Nephron (organoid): ENCODE results near the gene EZH1.

Source experiments
- H3K27ac Mint-ChIP-seq, 3 experiments: 2 replicates each; pipeline ENCODE4 v1.8.0; 2020; ENCODE audit warnings: mixed read lengths in 3 of 3, mild to moderate bottlenecking in 2 of 3, moderate library complexity in 1 of 3
- H3K27me3 Mint-ChIP-seq: 2 replicates; pipeline ENCODE4 v1.8.0; 2021; ENCODE audit warnings: low read depth, mild to moderate bottlenecking, moderate library complexity, mixed read lengths
- H3K36me3 Mint-ChIP-seq: 2 replicates; pipeline ENCODE4 v1.8.0; 2020; ENCODE audit warnings: low read depth, mixed read lengths
- H3K4me1 Mint-ChIP-seq: 2 replicates; pipeline ENCODE4 v1.8.0; 2020; ENCODE audit warnings: mixed read lengths
- H3K4me3 Mint-ChIP-seq, 3 experiments: 2 replicates each; pipeline ENCODE4 v1.8.0; 2020; ENCODE audit warnings: mild to moderate bottlenecking in 3 of 3, mixed read lengths in 3 of 3, moderate library complexity in 2 of 3
- H3K9me3 Mint-ChIP-seq: 2 replicates; pipeline ENCODE4 v1.8.0; 2020; ENCODE audit warnings: mixed read lengths
- TF ChIP-seq, protein P1 (sequence below), 3 experiments: fragments of 200-600 bp; sonication (generic); IDR thresholded peaks; one replicate each; pipeline ENCODE4 v1.5.0; 2021; ENCODE audit warnings: antibody characterized with exemption in 3 of 3; ENCODE audit not compliant: unreplicated experiment in 3 of 3

The EZH1 gene

DNA sequence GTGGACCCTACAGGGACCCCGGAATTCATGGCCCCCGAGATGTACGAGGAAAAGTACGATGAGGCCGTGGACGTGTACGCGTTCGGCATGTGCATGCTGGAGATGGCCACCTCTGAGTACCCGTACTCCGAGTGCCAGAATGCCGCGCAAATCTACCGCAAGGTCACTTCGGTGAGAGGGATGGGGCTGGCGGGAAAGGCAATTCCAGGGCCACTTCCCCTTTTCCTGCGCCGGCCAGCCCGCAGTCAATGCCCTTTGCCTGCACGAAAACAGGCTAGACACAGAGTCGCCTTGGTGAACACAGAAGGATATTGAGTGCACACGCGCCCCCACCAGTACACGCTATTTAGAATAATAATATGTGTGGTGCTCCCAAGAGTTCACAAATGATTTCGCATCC, 39.6 kb upstream of the EZH1 start:
- no peak overlapping the region for H3K4me3 Mint-ChIP-seq
- no peaks in the 10 kb centered on the region for H3K9me3 Mint-ChIP-seq
- no peak overlapping the region for H3K27ac Mint-ChIP-seq
- peaks cover 4% of the 10 kb centered on the region for H3K36me3 Mint-ChIP-seq
- TF ChIP-seq, protein P1, sequence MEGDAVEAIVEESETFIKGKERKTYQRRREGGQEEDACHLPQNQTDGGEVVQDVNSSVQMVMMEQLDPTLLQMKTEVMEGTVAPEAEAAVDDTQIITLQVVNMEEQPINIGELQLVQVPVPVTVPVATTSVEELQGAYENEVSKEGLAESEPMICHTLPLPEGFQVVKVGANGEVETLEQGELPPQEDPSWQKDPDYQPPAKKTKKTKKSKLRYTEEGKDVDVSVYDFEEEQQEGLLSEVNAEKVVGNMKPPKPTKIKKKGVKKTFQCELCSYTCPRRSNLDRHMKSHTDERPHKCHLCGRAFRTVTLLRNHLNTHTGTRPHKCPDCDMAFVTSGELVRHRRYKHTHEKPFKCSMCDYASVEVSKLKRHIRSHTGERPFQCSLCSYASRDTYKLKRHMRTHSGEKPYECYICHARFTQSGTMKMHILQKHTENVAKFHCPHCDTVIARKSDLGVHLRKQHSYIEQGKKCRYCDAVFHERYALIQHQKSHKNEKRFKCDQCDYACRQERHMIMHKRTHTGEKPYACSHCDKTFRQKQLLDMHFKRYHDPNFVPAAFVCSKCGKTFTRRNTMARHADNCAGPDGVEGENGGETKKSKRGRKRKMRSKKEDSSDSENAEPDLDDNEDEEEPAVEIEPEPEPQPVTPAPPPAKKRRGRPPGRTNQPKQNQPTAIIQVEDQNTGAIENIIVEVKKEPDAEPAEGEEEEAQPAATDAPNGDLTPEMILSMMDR (IDR thresholded peaks at IDR 0.05; ENCODE audit: unreplicated experiment in 3 of 3): no peak
- peaks cover 11% of the 10 kb centered on the region for H3K4me1 Mint-ChIP-seq
- H3K27me3 Mint-ChIP-seq: peaks cover 44% of the 10 kb centered on the region

DNA sequence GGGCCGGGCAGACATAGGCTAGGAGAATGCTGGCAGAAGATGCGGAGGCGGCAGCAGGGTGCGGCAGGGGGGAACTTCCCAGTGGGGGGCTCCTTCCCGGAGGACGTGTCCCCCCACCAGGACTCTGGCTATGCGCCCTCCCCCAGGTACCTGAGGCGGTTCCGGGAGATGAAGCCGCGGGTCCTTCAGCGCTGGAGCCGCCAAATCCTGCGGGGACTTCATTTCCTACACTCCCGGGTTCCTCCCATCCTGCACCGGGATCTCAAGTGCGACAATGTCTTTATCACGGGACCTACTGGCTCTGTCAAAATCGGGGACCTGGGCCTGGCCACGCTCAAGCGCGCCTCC, 38.9 kb upstream of the EZH1 start:
- Mint-ChIP-seq H3K4me3 (peak overlapping the region in 2 of 3 experiments; percentile 14 to 71), H3K4me1 (peaks cover 15% of the 10 kb centered on the region), H3K36me3 (peaks cover 7% of the 10 kb centered on the region), H3K27ac (no peak overlapping the region), H3K9me3 (no peaks in the 10 kb centered on the region), H3K27me3 (peaks cover 46% of the 10 kb centered on the region)
- TF ChIP-seq, protein P1 (IDR thresholded peaks at IDR 0.05; ENCODE audit: unreplicated experiment in 3 of 3): no peak

DNA sequence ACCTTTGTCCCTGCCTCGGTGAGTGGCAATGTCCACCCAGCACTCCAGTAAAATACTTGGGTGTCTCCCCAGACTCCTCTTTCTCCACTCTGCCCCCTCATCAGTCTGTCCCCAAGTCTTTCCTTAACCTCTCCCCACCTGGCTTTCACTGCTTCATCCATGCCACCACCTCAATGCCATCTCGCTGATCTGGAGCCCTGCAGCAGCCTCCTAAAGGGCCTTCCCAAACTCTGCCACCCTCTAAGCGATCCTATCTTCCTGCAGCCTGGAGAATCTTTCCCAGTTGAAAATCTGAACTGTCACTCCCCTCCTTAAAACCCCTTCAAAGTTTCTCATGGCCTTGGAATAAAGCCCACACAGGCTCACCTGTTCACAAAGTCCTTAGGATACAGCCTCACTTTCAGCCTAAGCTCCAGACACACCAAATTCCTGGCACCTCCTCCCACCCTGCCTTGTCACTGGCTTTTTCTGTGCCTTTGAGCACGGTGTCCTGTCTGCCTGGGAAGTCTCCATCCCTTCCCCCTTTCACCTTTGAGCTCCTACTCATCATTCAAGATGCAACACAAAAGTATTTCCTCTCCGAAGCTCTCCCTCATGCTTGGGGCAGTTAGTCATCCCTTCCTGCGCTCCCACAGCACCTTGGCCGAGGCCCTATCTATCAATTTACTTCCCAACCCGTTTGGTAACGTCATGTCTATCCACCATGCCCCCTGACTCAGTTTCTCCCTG, 38.4 kb upstream of the EZH1 start:
- H3K9me3 Mint-ChIP-seq: no peaks in the 10 kb centered on the region
- TF ChIP-seq, protein P1 (IDR thresholded peaks at IDR 0.05; ENCODE audit: unreplicated experiment in 3 of 3): no peak
- peaks cover 15% of the 10 kb centered on the region for H3K4me1 Mint-ChIP-seq
- H3K27me3 Mint-ChIP-seq: peaks cover 46% of the 10 kb centered on the region
- H3K4me3 Mint-ChIP-seq: peak overlapping the region; percentile 14 to 71 (median 28)
- H3K27ac Mint-ChIP-seq: no peak overlapping the region
- H3K36me3 Mint-ChIP-seq: peaks cover 11% of the 10 kb centered on the region

DNA sequence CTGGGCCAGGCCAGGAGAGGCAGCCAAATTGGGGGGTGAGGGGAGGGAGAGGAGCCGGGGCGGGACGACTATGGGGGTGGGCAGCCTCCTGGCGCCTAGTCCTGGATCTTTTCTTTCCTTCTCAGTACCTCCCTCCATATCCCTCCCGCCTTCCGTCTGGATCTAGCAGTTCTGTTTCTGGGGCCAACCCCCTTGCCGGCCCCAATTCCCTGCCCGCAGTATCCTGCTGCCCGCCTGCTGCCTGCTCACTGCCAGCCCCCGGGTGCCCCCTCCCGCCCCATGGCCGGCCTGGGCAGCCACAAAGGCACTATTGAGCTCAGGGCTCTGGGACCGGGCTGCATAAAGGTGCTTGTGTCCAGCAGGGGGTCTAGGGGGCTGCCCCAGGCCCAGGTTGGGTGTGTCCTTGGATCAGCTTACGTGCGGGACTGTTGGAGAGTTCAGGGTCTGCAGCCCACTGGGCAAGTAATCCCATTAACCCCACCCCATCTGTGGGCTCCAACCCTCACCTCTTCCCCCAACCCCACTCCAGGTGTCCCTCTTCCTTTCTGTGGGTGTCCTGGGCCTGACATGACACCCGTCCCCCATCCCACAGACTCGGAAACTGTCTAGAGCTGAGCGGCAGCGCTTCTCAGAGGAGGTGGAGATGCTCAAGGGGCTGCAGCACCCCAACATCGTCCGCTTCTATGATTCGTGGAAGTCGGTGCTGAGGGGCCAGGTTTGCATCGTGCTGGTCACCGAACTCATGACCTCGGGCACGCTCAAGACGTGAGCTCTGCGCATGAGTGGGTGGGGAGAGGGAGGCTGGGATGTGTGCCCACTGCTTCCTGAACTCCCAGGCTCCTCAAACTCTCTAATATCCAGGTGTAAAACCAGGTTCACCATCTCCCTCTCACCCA, 37.6 kb upstream of the EZH1 start:
- H3K4me3 Mint-ChIP-seq: peak overlapping the region; percentile 14 to 71 (median 28)
- H3K27ac Mint-ChIP-seq: no peak overlapping the region
- peaks cover 15% of the 10 kb centered on the region for H3K4me1 Mint-ChIP-seq
- TF ChIP-seq, protein P1 (IDR thresholded peaks at IDR 0.05; ENCODE audit: unreplicated experiment in 3 of 3): no peak
- no peaks in the 10 kb centered on the region for H3K9me3 Mint-ChIP-seq
- H3K36me3 Mint-ChIP-seq: peaks cover 18% of the 10 kb centered on the region
- peaks cover 44% of the 10 kb centered on the region for H3K27me3 Mint-ChIP-seq

DNA sequence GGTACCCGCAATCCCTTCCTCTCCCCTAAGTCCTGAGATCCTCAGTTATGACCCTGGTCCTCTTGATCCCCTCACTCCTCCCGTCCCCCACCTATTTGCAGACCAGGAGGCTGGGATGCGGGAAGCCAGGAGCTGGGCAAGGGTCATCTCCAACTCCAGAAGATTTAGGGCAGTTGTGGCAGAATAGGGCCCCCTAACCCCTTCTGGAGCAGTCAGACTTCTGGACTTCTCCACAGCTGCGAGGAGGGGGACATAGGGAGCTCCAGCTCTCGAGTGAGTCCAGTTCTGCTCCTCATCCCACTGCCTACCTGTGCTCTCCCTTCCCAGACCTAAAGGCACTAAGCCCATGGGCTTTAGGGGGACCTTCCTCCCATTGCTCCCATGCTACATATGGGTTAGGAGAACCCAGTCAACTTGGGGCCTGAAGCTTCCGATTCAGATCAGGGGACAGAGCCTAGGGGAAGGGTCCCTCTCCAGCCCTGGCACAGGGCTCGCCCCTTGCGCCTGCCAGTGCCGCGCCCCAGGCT, 36.9 kb upstream of the EZH1 start:
- Mint-ChIP-seq H3K27me3 (peaks cover 43% of the 10 kb centered on the region), H3K9me3 (no peaks in the 10 kb centered on the region), H3K4me1 (peaks cover 15% of the 10 kb centered on the region), H3K27ac (no peak overlapping the region), H3K36me3 (peaks cover 20% of the 10 kb centered on the region), H3K4me3 (peak overlapping the region; percentile 54 to 72 (median 68))
- TF ChIP-seq, protein P1 (IDR thresholded peaks at IDR 0.05; ENCODE audit: unreplicated experiment in 3 of 3): no peak
